HepG2 (cell line): ENCODE results near the gene NGB.

ENCODE experiments used
- CREM ChIP-seq, 2 experiments: sonication (generic) in 1 of 2; formaldehyde crosslinking in 1 of 2; IDR thresholded peaks; 2 replicates each; pipeline versions ENCODE4 v1.4.0 to v1.6.1; 2016 to 2020; ENCODE audit warnings: antibody characterized with exemption in 1 of 2, mild to moderate bottlenecking in 1 of 2, missing genetic modification reagents in 1 of 2
- EP300 ChIP-seq, 3 experiments: sonication (generic) in 1 of 3; formaldehyde crosslinking in 1 of 3; IDR thresholded peaks; 2 replicates each; pipeline versions ENCODE4 v1.5.1 to v1.6.1; 2011 to 2020; ENCODE audit warnings: low read depth in 2 of 3, low read length in 2 of 3, borderline replicate concordance in 1 of 3, improper control_type of control experiment in 1 of 3, mild to moderate bottlenecking in 1 of 3, missing genetic modification reagents in 1 of 3, moderate library complexity in 1 of 3
- ESRRA ChIP-seq: sonication (generic); formaldehyde crosslinking; IDR thresholded peaks from 2 replicates; pipeline ENCODE4 v1.5.1; 2020; ENCODE audit warnings: mild to moderate bottlenecking, low read depth, missing genetic modification reagents
- TF ChIP-seq, protein P1 (sequence below): sonication (generic); formaldehyde crosslinking; IDR thresholded peaks from 2 replicates; pipeline ENCODE4 v1.4.0; 2020; ENCODE audit warnings: missing genetic modification reagents, borderline replicate concordance

DNA sequence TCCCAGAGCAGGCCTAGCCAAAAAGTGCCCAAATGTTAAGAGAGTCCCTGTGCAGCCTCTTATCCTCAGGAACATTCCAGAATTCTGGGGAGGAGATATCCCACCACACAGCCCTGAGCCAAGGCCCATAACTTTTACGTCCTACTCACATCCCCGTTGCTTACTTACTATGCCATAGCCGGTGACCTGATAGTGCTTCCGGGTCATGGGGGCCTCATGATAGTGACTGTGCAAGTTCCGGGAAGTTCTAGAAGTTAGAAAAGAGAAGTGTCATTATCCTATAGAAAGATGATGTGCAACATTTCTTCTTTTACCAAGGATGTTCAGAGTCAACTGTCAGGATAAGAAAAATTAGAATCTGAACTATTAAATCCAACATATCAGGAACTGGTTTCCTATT lies 15.6 kb upstream of the NGB start:
- TF ChIP-seq CREM (IDR thresholded peaks at IDR 0.05) (no peak), CREM (CRISPR knock-in tag; IDR thresholded peaks at IDR 0.05) (no peak), EP300 (IDR thresholded peaks at IDR 0.05; ENCODE audit: low read depth in 2 of 2, low read length in 2 of 2) (no peak), EP300 (CRISPR knock-in tag; IDR thresholded peaks at IDR 0.05; ENCODE audit: borderline replicate concordance) (no peak), ESRRA (CRISPR knock-in tag) (no peak)
- TF ChIP-seq, protein P1, sequence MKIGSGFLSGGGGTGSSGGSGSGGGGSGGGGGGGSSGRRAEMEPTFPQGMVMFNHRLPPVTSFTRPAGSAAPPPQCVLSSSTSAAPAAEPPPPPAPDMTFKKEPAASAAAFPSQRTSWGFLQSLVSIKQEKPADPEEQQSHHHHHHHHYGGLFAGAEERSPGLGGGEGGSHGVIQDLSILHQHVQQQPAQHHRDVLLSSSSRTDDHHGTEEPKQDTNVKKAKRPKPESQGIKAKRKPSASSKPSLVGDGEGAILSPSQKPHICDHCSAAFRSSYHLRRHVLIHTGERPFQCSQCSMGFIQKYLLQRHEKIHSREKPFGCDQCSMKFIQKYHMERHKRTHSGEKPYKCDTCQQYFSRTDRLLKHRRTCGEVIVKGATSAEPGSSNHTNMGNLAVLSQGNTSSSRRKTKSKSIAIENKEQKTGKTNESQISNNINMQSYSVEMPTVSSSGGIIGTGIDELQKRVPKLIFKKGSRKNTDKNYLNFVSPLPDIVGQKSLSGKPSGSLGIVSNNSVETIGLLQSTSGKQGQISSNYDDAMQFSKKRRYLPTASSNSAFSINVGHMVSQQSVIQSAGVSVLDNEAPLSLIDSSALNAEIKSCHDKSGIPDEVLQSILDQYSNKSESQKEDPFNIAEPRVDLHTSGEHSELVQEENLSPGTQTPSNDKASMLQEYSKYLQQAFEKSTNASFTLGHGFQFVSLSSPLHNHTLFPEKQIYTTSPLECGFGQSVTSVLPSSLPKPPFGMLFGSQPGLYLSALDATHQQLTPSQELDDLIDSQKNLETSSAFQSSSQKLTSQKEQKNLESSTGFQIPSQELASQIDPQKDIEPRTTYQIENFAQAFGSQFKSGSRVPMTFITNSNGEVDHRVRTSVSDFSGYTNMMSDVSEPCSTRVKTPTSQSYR (CRISPR knock-in tag): no peak
